GM12878 (cell line): ENCODE data around the gene OR10H4.

ENCODE experiments used
- RFX5 ChIP-seq: IDR thresholded peaks from 2 replicates; pipeline ENCODE4 v1.6.1; 2011; ENCODE audit warnings: low read depth, low read length, improper control_type of control experiment
- TAF1 ChIP-seq: IDR thresholded peaks from 2 replicates; pipeline ENCODE4 v1.6.1; 2011; ENCODE audit warnings: mild to moderate bottlenecking, low read depth, low read length, borderline replicate concordance
- ZBED1 ChIP-seq: IDR thresholded peaks from 2 replicates; pipeline ENCODE4 v1.6.1; 2016; ENCODE audit warnings: borderline replicate concordance

- TF ChIP-seq RFX5, result no peak
- no peak for TF ChIP-seq TAF1
- TF ChIP-seq ZBED1, result no peak
Observed at GRCh38 chr19:15974856-15975255, 26.0 kb downstream of the OR10H4 start.
